Activated CD8-positive, alpha-beta T cell treated with anti-CD3 and anti-CD28 coated beads for 36 hours (primary cell): Measurements from ENCODE around the gene ABHD14A. TPM values are rescaled to one million over a fixed set of nuclear protein-coding genes. Genes with fewer than 3 reads are reported as not detected.

Experiments used
- ATAC-seq: fragments of 200-7000 bp; cut with Tn5 transposase; one replicate; pipeline ENCODE4 v1.10.0; 2021; ENCODE audit warnings: mild to moderate bottlenecking, moderate library complexity
- CTCF ChIA-PET: fragments of 350-600 bp; sonication (Branson Sonifier 250); formaldehyde crosslinking; loops from one replicate; lab custom pipeline; 2021; ENCODE audit warnings: antibody characterized with exemption; lab: Charles Lee
- POLR2A ChIA-PET: fragments of 350-600 bp; sonication (Branson Sonifier 250); formaldehyde crosslinking; loops from one replicate; lab custom pipeline; 2021; ENCODE audit warnings: antibody characterized with exemption; lab: Charles Lee
- DNase-seq: peaks from one replicate; pipeline ENCODE4 v3.0.0-alpha.2; 2020
- H3K27ac Mint-ChIP-seq: one replicate; pipeline ENCODE4 v1.8.0; 2021; ENCODE audit warnings: mild to moderate bottlenecking, mixed read lengths
- H3K27me3 Mint-ChIP-seq: one replicate; pipeline ENCODE4 v1.8.0; 2021; ENCODE audit warnings: mixed read lengths
- H3K36me3 Mint-ChIP-seq: one replicate; pipeline ENCODE4 v1.8.0; 2021; ENCODE audit warnings: low read depth, mixed read lengths
- H3K4me1 Mint-ChIP-seq: one replicate; pipeline ENCODE4 v1.8.0; 2021; ENCODE audit warnings: low read depth, mixed read lengths
- H3K4me3 Mint-ChIP-seq: one replicate; pipeline ENCODE4 v1.8.0; 2021; ENCODE audit warnings: mild to moderate bottlenecking, moderate library complexity, mixed read lengths
- H3K9me3 Mint-ChIP-seq: one replicate; pipeline ENCODE4 v1.8.0; 2021; ENCODE audit warnings: mixed read lengths
- intact Hi-C: fragments of 100-400 bp; cut with micrococcal nuclease; formaldehyde crosslinking; loops from one replicate; pipeline ENCODE4 v1.10.0; 2022
- total RNA-seq, 2 experiments: library from RNA; stranded (reverse); gene quantifications; one replicate each; pipeline ENCODE4 v1.2.3, GENCODE V29; 2021
- TF ChIP-seq, protein P1 (sequence below): fragments of 200-600 bp; IDR thresholded peaks from one replicate; pipeline ENCODE4 v1.8.0; 2022; ENCODE audit warnings: antibody characterized with exemption, mild to moderate bottlenecking

ABHD14A gene
- total RNA-seq, 2 experiments from 2014 or later = 8.9 to 9.5 TPM

DNA sequence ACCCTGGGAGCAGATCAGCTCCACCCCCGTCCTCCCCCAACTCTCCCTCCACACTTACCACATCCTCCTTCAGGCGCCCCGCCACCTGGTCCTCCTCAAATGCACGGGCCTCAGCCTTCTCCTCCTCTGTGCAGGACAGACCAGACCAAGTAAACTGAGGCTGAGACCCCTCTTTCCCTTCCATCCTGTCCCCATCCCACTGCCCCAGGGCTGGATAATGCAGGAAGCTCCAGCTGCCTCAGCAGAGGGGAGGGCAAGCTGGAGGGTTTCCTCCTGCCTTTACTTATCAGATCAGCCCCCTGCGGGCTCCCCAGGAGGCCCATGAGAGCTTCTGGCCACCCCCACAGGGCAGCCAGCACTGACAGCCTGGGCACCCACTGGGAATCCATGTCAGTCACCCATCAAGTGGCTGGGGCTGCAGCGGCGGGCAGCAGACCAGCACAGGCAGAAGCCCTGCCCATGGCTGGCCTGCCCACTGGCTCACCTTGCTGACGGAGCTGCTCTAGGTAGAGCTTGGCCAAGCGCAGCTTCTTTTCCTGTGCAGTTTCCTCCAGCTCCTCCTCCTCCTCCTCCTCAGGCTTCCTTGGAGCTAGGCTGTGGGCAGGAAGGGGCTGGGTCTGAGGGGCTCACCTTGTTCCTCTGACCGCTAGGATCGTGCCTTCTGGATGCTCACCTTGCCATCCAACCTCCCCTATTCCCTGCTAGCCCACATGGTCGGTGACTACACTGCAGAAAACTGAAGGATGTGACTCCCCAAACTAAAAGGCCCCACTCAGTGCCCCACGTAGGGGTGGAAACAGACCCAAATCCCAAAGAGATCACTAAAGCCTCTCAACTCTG lies 37.0 kb upstream of the ABHD14A start:
- no peaks in the 10 kb centered on the region for H3K27me3 Mint-ChIP-seq
- ATAC-seq = no peak
- POLR2A ChIA-PET = interaction anchor here (0.9 to 1.4 kb wide), 3 partner anchors 11 to 101 kb away, joined by 3 to 6 read pairs (median 3); no protein-coding TSS in a partner anchor

DNA sequence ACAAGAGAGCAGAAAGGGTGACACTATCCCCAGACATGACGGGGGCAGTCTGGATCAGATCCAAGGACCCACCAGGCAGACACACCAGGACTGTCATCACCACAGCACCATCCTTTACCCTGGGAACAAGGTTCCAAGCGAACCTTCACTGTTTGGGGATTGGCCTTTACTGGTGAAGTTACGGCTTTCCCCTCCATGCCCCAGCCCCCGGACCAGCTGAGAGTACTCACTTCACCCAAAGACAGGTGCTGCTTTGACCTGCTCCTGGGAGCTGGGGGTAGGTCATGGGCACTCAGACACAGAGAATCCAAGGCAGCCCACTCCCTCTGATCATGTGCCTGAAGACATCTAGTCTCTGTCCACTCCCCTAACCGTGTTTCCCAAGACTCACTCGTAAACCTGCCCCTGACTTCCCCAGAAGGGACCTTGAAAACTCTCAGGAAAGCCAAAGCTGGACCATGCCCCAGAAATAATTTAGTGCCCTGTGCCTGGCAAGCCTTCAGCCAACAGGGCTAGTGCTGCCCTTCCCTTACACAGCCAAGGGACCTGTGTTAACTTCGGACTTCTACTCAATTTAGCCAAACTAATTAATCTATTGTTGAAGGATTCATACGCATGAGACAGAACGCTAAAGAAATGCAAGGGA lies 36.0 kb upstream of the ABHD14A start:
- TF ChIP-seq, protein P1, sequence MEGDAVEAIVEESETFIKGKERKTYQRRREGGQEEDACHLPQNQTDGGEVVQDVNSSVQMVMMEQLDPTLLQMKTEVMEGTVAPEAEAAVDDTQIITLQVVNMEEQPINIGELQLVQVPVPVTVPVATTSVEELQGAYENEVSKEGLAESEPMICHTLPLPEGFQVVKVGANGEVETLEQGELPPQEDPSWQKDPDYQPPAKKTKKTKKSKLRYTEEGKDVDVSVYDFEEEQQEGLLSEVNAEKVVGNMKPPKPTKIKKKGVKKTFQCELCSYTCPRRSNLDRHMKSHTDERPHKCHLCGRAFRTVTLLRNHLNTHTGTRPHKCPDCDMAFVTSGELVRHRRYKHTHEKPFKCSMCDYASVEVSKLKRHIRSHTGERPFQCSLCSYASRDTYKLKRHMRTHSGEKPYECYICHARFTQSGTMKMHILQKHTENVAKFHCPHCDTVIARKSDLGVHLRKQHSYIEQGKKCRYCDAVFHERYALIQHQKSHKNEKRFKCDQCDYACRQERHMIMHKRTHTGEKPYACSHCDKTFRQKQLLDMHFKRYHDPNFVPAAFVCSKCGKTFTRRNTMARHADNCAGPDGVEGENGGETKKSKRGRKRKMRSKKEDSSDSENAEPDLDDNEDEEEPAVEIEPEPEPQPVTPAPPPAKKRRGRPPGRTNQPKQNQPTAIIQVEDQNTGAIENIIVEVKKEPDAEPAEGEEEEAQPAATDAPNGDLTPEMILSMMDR = no peak
- CTCF ChIA-PET = no interaction called here
- ATAC-seq = no peak

More for the DNA sequence above, 37.0 kb upstream of the ABHD14A start:
- CTCF ChIA-PET = no interaction called here
- Mint-ChIP-seq H3K4me1 (peaks cover 25% of the 10 kb centered on the region), H3K27ac (no peak overlapping the region), H3K4me3 (no peak overlapping the region), H3K36me3 (peaks cover 44% of the 10 kb centered on the region), H3K9me3 (no peaks in the 10 kb centered on the region)
- no peak for DNase-seq
- intact Hi-C loops = no loop called here
- TF ChIP-seq, protein P1 = no peak

DNA sequence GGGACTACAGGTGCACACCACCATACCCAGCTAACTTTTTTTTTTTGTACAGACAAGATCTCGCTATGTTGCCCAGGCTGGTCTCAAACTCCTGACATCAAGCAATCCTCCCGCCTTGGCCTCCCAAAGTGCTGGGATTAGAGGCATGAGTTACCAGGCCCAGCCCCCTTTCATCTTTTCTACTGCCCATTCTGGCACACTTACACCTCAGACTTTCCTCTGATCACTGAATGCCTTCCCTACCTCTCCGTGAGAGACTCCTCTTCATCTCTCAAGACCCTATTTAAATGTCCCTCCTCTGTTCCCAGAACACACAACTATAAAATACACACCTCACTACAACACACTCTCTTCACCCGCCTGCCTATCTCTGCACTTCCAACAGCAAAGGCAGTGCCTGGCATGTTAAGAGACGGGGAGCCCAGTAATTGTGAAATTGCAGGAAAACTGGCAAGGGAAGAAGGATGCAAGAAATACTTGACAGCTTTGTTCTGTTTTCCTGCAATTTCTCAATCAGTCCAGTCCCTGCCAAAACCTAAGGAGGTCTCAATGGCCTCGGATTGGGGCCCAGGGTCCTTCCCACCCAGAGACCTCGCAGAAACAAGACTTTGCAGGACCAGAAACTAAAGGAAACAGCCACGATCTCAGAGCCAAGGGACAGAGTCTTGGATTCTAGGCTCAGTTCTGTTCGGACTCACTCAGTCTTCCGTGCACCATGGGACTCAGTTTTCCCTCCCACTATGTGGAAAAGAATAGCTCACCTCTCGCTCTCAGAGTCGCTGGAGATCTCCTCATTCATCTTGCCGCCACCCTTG lies 34.0 kb upstream of the ABHD14A start:
- CTCF ChIA-PET = interaction anchor here (0.6 to 3.0 kb wide), 23 partner anchors 8 to 271 kb away, joined by 3 to 37 read pairs (median 4); partner anchors contain the start of genes ABHD14A, ABHD14B, ACY1 and DUSP7
- Mint-ChIP-seq H3K4me1 (peaks cover 28% of the 10 kb centered on the region), H3K27ac (peak overlapping the region; percentile 86), H3K36me3 (peaks cover 32% of the 10 kb centered on the region), H3K4me3 (peak overlapping the region; percentile 83), H3K27me3 (no peaks in the 10 kb centered on the region), H3K9me3 (no peaks in the 10 kb centered on the region)
- ATAC-seq (no peak), DNase-seq (no peak)
- POLR2A ChIA-PET = interaction anchor here (0.6 to 2.6 kb wide), 9 partner anchors 7 to 115 kb away, joined by 3 to 17 read pairs (median 5); partner anchors contain the start of genes ABHD14A, ABHD14B, ACY1 and DUSP7
- intact Hi-C loops = loop anchor here (5.0 kb wide), 1 partner anchor 41 kb away; the partner anchor contains the start of gene ACY1
- TF ChIP-seq, protein P1 = no peak

More for the DNA sequence above, 36.0 kb upstream of the ABHD14A start:
- Mint-ChIP-seq H3K27me3 (no peaks in the 10 kb centered on the region), H3K4me3 (no peak overlapping the region), H3K36me3 (peaks cover 40% of the 10 kb centered on the region), H3K9me3 (no peaks in the 10 kb centered on the region), H3K4me1 (peaks cover 28% of the 10 kb centered on the region), H3K27ac (peak overlapping the region; percentile 2)
- DNase-seq = no peak
- POLR2A ChIA-PET = no interaction called here
- intact Hi-C loops = no loop called here

DNA sequence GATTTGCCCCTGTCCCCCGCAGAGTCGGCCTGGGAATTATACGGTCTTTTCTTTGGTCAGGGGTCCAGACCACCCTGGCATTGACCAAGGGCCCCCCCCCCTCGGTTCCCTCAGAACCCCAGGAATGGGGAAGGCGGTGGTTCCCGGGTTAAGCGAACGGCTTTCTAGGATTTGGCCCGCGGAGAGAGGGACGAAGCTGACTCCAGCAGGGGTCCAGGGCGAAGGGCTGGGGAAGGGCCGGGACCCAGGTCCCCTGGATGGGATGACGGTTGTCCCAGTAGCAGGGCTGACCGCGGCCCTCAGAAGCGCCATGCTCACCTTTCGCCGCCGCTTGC lies 33.4 kb upstream of the ABHD14A start:
- H3K27me3 Mint-ChIP-seq = no peaks in the 10 kb centered on the region
- peaks cover 28% of the 10 kb centered on the region for H3K4me1 Mint-ChIP-seq
- peak overlapping the region; percentile 83 for H3K4me3 Mint-ChIP-seq
- ATAC-seq = no peak
- TF ChIP-seq, protein P1 = no peak
- no peak for DNase-seq
- CTCF ChIA-PET = interaction anchor here (0.6 to 3.0 kb wide), 23 partner anchors 8 to 272 kb away, joined by 3 to 37 read pairs (median 4); partner anchors contain the start of genes ABHD14A, ABHD14B, ACY1 and DUSP7
- POLR2A ChIA-PET = interaction anchor here (0.8 to 2.6 kb wide), 10 partner anchors 8 to 114 kb away, joined by 3 to 17 read pairs (median 4); partner anchors contain the start of genes ABHD14A, ABHD14B, ACY1 and DUSP7
- intact Hi-C loops = loop anchor here (5.0 kb wide), 1 partner anchor 41 kb away; the partner anchor contains the start of gene ACY1
- H3K36me3 Mint-ChIP-seq = peaks cover 29% of the 10 kb centered on the region
- no peaks in the 10 kb centered on the region for H3K9me3 Mint-ChIP-seq
- H3K27ac Mint-ChIP-seq = peak overlapping the region; percentile 86
